Gastroesophageal sphincter (tissue), 3 donors: ENCODE results near the gene DHX35.

Experiments
- CTCF ChIP-seq, 4 experiments: fragments of 200-600 bp in 2 of 4; fragments of 450-650 bp in 2 of 4; sonication (generic) in 1 of 4; IDR thresholded peaks; one replicate each; pipeline ENCODE4 v1.5.1; 2017 to 2019; ENCODE audit warnings: antibody characterized with exemption in 4 of 4, mild to moderate bottlenecking in 2 of 4, moderate library complexity in 2 of 4
- POLR2A ChIP-seq, 2 donors: fragments of 450-650 bp; IDR thresholded peaks; one replicate each; pipeline ENCODE4 v1.6.1; 2017; ENCODE audit warnings: antibody characterized with exemption in 2 of 2, mild to moderate bottlenecking in 2 of 2, moderate library complexity in 1 of 2

DNA sequence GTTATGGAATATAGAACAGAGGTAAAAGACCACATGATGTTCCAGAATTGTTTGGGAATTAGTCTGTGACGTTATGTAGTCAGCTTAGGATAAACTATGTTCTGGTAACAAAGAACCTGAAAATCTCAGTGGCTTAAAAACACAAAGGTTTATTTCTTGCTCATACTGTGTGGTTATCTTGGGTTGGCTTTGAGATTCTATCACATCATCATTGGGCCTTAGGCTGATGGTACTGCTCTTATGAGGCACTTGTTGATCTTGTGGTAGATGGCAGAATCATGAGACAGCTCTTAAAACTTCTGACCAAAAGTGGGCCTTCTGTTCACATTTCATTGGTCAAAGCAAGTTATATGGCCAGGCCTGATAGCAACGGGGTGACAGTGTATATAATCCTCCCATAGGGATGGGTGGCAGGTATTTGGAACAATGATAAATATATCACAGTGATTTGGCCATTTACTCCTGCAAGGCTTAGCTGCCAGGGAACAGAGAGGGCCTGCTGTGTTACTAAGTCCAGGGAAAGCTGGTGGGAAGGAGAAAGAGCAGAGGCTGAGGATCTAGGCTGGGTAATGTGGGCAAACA is 13.5 kb downstream of the DHX35 start:
- TF ChIP-seq CTCF (IDR thresholded peaks at IDR 0.05) (no peak), POLR2A (IDR thresholded peaks at IDR 0.05) (no peak)
